PC-9 (cell line): ENCODE data around the gene SERINC2. TPM values are rescaled to one million over a fixed set of nuclear protein-coding genes. Genes with fewer than 3 reads are reported as not detected.

Experiments
- BruUV-seq: library from RNA; stranded (reverse); fragments of 400-500 nt; replicated peaks from 2 replicates; lab custom pipeline; 2021; lab: Mats Ljungman, UMichigan
- CTCF ChIA-PET: fragments of 300-600 bp; sonication (Branson Sonifier 250); formaldehyde crosslinking; loops from one replicate; lab custom pipeline; 2022; ENCODE audit warnings: antibody characterized with exemption; lab: Charles Lee
- POLR2A ChIA-PET: fragments of 300-600 bp; sonication (Branson Sonifier 250); formaldehyde crosslinking; loops from one replicate; lab custom pipeline; 2022; ENCODE audit warnings: antibody characterized with exemption; ENCODE audit not compliant: unreplicated experiment; lab: Charles Lee
- DNase-seq, 2 experiments: peaks; one replicate each; pipeline versions ENCODE4 v3.0.0 to v3.0.0-alpha.2; 2015 to 2022; ENCODE audit warnings: mixed read lengths in 1 of 2
- H2AFZ ChIP-seq: fragments of 200-600 bp; sonication (generic); 2 replicates; pipeline ENCODE4 v1.8.1; 2017; ENCODE audit warnings: antibody characterized with exemption
- H3F3A ChIP-seq: fragments of 200-600 bp; sonication (generic); 2 replicates; pipeline ENCODE4 v1.8.1; 2017; ENCODE audit warnings: antibody characterized with exemption, mild to moderate bottlenecking, low read depth; ENCODE audit not compliant: insufficient read depth
- H3K27ac ChIP-seq: fragments of 200-600 bp; sonication (generic); 2 replicates; pipeline ENCODE4 v1.6.1; 2016; ENCODE audit warnings: mixed run types
- H3K27me3 ChIP-seq: fragments of 200-600 bp; sonication (generic); 2 replicates; pipeline ENCODE4 v1.6.1; 2016; ENCODE audit warnings: low read depth, mixed run types; ENCODE audit not compliant: insufficient read depth
- H3K36me3 ChIP-seq: fragments of 200-600 bp; sonication (generic); 2 replicates; pipeline ENCODE4 v1.6.1; 2016; ENCODE audit warnings: low read depth, mixed run types
- H3K4me1 ChIP-seq: fragments of 200-600 bp; sonication (generic); replicated peaks from 2 replicates; pipeline ENCODE4 v1.6.1; 2016; ENCODE audit warnings: mixed run types; ENCODE audit not compliant: insufficient read depth
- H3K4me2 ChIP-seq: fragments of 200-600 bp; sonication (generic); 2 replicates; pipeline ENCODE4 v1.6.1; 2017; ENCODE audit warnings: mixed run types
- H3K4me3 ChIP-seq: fragments of 200-600 bp; sonication (generic); 2 replicates; pipeline ENCODE4 v1.6.1; 2016; ENCODE audit warnings: mixed run types
- H3K79me2 ChIP-seq: fragments of 200-600 bp; sonication (generic); 2 replicates; pipeline ENCODE4 v1.6.1; 2017; ENCODE audit warnings: low read depth, mixed run types
- H3K9me2 ChIP-seq: fragments of 200-600 bp; sonication (generic); 2 replicates; pipeline ENCODE4 v1.8.1; 2017; ENCODE audit warnings: mild to moderate bottlenecking; ENCODE audit not compliant: insufficient read depth
- H3K9me3 ChIP-seq: fragments of 200-600 bp; sonication (generic); 2 replicates; pipeline ENCODE4 v1.8.1; 2016; ENCODE audit warnings: low read depth; ENCODE audit not compliant: insufficient read depth
- H4K20me1 ChIP-seq: fragments of 200-600 bp; sonication (generic); 2 replicates; pipeline ENCODE4 v1.8.1; 2017; ENCODE audit not compliant: insufficient read depth
- EZH2 ChIP-seq: fragments of 200-600 bp; sonication (generic); IDR thresholded peaks from 2 replicates; pipeline ENCODE4 v1.8.0; 2017; ENCODE audit warnings: antibody characterized with exemption, low read depth
- intact Hi-C: fragments of 100-400 bp; cut with micrococcal nuclease; formaldehyde crosslinking; loops from one replicate; pipeline ENCODE4 v1.10.0; 2022; ENCODE audit not compliant: unreplicated experiment
- total RNA-seq: library from RNA; stranded (reverse); gene quantifications from 2 replicates; pipeline ENCODE4 v1.2.3, GENCODE V29; 2021
- TF ChIP-seq, protein P1 (sequence below): fragments of 200-600 bp; sonication (generic); conservative IDR thresholded peaks from 2 replicates; pipeline ENCODE4 v1.6.1; 2017; ENCODE audit warnings: mixed run types, antibody characterized with exemption, mild to moderate bottlenecking, moderate library complexity

SERINC2 gene
- total RNA-seq, 1 experiment from 2014 or later = 36.0 TPM

DNA sequence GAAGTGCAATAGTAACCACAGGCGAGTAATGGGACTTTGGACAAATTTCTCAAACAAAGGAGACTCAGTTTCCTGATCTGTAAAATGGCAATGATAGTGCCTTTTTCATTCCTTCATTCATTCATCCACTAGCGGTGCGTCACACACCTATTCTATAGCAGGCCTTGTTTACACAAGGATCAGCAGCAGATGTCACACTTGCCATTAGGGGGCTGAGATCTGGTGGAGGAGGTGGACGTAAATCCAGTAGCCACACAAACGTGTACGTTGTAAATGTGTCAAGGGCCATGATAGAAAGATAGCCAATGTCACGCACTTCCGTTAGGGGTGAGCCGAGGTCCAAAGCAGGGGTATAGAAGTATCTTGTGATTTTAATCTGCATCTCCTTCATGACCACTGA is 34.2 kb downstream of the SERINC2 start:
- BruUV-seq = no TSS peak
- Histone ChIP-seq H2AFZ (no peak overlapping the region), H3K4me1 (no peaks in the 10 kb centered on the region), H3K79me2 (no peaks in the 10 kb centered on the region), H3F3A (peaks cover 91% of the 10 kb centered on the region), H3K27me3 (no peaks in the 10 kb centered on the region), H3K27ac (no peak overlapping the region), H3K36me3 (no peaks in the 10 kb centered on the region; the same call in 1 of the 2 replicates), H3K9me3 (peaks cover 50% of the 10 kb centered on the region), H3K4me3 (no peak overlapping the region), H4K20me1 (no peaks in the 10 kb centered on the region), H3K9me2 (no peaks in the 10 kb centered on the region), H3K4me2 (no peak overlapping the region)
- DNase-seq = no peak
- CTCF ChIA-PET = no interaction called here
- no peak for TF ChIP-seq EZH2
- TF ChIP-seq, protein P1, sequence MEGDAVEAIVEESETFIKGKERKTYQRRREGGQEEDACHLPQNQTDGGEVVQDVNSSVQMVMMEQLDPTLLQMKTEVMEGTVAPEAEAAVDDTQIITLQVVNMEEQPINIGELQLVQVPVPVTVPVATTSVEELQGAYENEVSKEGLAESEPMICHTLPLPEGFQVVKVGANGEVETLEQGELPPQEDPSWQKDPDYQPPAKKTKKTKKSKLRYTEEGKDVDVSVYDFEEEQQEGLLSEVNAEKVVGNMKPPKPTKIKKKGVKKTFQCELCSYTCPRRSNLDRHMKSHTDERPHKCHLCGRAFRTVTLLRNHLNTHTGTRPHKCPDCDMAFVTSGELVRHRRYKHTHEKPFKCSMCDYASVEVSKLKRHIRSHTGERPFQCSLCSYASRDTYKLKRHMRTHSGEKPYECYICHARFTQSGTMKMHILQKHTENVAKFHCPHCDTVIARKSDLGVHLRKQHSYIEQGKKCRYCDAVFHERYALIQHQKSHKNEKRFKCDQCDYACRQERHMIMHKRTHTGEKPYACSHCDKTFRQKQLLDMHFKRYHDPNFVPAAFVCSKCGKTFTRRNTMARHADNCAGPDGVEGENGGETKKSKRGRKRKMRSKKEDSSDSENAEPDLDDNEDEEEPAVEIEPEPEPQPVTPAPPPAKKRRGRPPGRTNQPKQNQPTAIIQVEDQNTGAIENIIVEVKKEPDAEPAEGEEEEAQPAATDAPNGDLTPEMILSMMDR = no peak
- intact Hi-C loops = no loop called here
- POLR2A ChIA-PET = no interaction called here

- no peak for DNase-seq
- H3K36me3 ChIP-seq = no peaks in the 10 kb centered on the region
- no TSS peak for BruUV-seq
- H2AFZ ChIP-seq = no peak overlapping the region
- no peaks in the 10 kb centered on the region for H3K79me2 ChIP-seq
- H4K20me1 ChIP-seq = no peaks in the 10 kb centered on the region
- H3K9me3 ChIP-seq = peaks cover 60% of the 10 kb centered on the region
- no peak overlapping the region for H3K27ac ChIP-seq
- peaks cover 55% of the 10 kb centered on the region for H3F3A ChIP-seq
- no peaks in the 10 kb centered on the region for H3K4me1 ChIP-seq
- TF ChIP-seq EZH2 = no peak
- TF ChIP-seq, protein P1 = no peak
- no peaks in the 10 kb centered on the region for H3K9me2 ChIP-seq
- no peak overlapping the region for H3K4me3 ChIP-seq
- H3K4me2 ChIP-seq = no peak overlapping the region
- CTCF ChIA-PET = no interaction called here
- intact Hi-C loops = no loop called here
- H3K27me3 ChIP-seq = no peaks in the 10 kb centered on the region
- POLR2A ChIA-PET = interaction anchor here (0.5 kb wide), 1 partner anchor 20 kb away, joined by 6 read pairs; no protein-coding TSS in a partner anchor
Observed at GRCh38 chr1:31453384-31454079, 40.5 kb downstream of the SERINC2 start.

- Histone ChIP-seq H3K79me2 (no peaks in the 10 kb centered on the region), H4K20me1 (no peaks in the 10 kb centered on the region), H3F3A (peaks cover 30% of the 10 kb centered on the region), H3K36me3 (no peaks in the 10 kb centered on the region), H3K27ac (no peak overlapping the region), H3K9me3 (peaks cover 52% of the 10 kb centered on the region), H3K27me3 (no peaks in the 10 kb centered on the region), H3K4me2 (no peak overlapping the region), H2AFZ (no peak overlapping the region), H3K4me3 (no peak overlapping the region), H3K9me2 (no peaks in the 10 kb centered on the region), H3K4me1 (no peaks in the 10 kb centered on the region)
- TF ChIP-seq, protein P1 = no peak
- TF ChIP-seq EZH2 = no peak
- POLR2A ChIA-PET = no interaction called here
- CTCF ChIA-PET = no interaction called here
- no TSS peak for BruUV-seq
- no peak for DNase-seq
- intact Hi-C loops = no loop called here
Observed at GRCh38 chr1:31458287-31458896, 45.4 kb downstream of the SERINC2 start.
